ES-I3 (cell line): ENCODE results near the gene CHD5.
A peak's percentile ranks its signal among the peaks of the same experiment; 100 is the strongest.

ENCODE experiments used
- H3K36me3 ChIP-seq: 2 replicates; pipeline ENCODE4 v1.6.1; 2013; ENCODE audit warnings: mild to moderate bottlenecking, low read length, control low read depth, moderate library complexity; ENCODE audit not compliant: insufficient read depth
- H3K4me1 ChIP-seq: 2 replicates; pipeline ENCODE4 v1.6.1; 2013; ENCODE audit warnings: mild to moderate bottlenecking, control low read depth, low read length; ENCODE audit not compliant: insufficient read depth
- H3K9ac ChIP-seq: 2 replicates; pipeline ENCODE4 v1.6.1; 2013; ENCODE audit warnings: low read depth, mild to moderate bottlenecking, low read length, moderate library complexity
- H3K9me3 ChIP-seq: 2 replicates; pipeline ENCODE4 v1.6.1; 2013; ENCODE audit warnings: mild to moderate bottlenecking, low read length, moderate library complexity; ENCODE audit not compliant: control insufficient read depth, insufficient read depth

The CHD5 gene

GRCh38 chr1:6185635-6186382 lies 5.7 kb upstream of the CHD5 start:
- H3K9ac ChIP-seq = no peak overlapping the region
- H3K9me3 ChIP-seq = no peaks in the 10 kb centered on the region
- peaks cover 16% of the 10 kb centered on the region for H3K36me3 ChIP-seq
- H3K4me1 ChIP-seq = peaks cover 10% of the 10 kb centered on the region

GRCh38 chr1:6185151-6185550 lies 5.0 kb upstream of the CHD5 start:
- Histone ChIP-seq H3K36me3 (peaks cover 10% of the 10 kb centered on the region), H3K9ac (no peak overlapping the region), H3K4me1 (peaks cover 10% of the 10 kb centered on the region), H3K9me3 (no peaks in the 10 kb centered on the region)

- Histone ChIP-seq H3K9ac (no peak overlapping the region), H3K4me1 (peaks cover 10% of the 10 kb centered on the region), H3K36me3 (peaks cover 4% of the 10 kb centered on the region; the same call in 1 of the 2 replicates), H3K9me3 (no peaks in the 10 kb centered on the region)
These were observed 4.1 kb upstream of the CHD5 start for GRCh38 chr1:6184083-6184783.

- Histone ChIP-seq H3K9me3 (no peaks in the 10 kb centered on the region), H3K36me3 (no peaks in the 10 kb centered on the region), H3K9ac (no peak overlapping the region), H3K4me1 (peaks cover 10% of the 10 kb centered on the region)
These were observed 3.4 kb upstream of the CHD5 start for GRCh38 chr1:6183520-6183989.

- peaks cover 10% of the 10 kb centered on the region for H3K4me1 ChIP-seq
- H3K9ac ChIP-seq = peak overlapping the region; percentile 40; the same call in 1 of the 2 replicates
- no peaks in the 10 kb centered on the region for H3K9me3 ChIP-seq
- no peaks in the 10 kb centered on the region for H3K36me3 ChIP-seq
These were observed 1.2 kb upstream of the CHD5 start for GRCh38 chr1:6181347-6181770.

- Histone ChIP-seq H3K9me3 (no peaks in the 10 kb centered on the region), H3K4me1 (peaks cover 8% of the 10 kb centered on the region), H3K36me3 (no peaks in the 10 kb centered on the region), H3K9ac (peak overlapping the region; percentile 40; the same call in 1 of the 2 replicates)
These were observed 688 bp upstream of the CHD5 start for GRCh38 chr1:6180707-6181311.

GRCh38 chr1:6179564-6180175 lies 451 bp downstream of the CHD5 start:
- H3K36me3 ChIP-seq = no peaks in the 10 kb centered on the region
- no peaks in the 10 kb centered on the region for H3K9me3 ChIP-seq
- H3K9ac ChIP-seq = peak overlapping the region; percentile 36; the same call in 1 of the 2 replicates
- H3K4me1 ChIP-seq = no peaks in the 10 kb centered on the region; the same call in 1 of the 2 replicates

GRCh38 chr1:6178751-6179563 lies 1.2 kb downstream of the CHD5 start:
- peak overlapping the region; percentile 36; the same call in 1 of the 2 replicates for H3K9ac ChIP-seq
- no peaks in the 10 kb centered on the region for H3K9me3 ChIP-seq

GRCh38 chr1:6177681-6178380 lies 2.3 kb downstream of the CHD5 start:
- Histone ChIP-seq H3K4me1 (no peaks in the 10 kb centered on the region; the same call in 1 of the 2 replicates), H3K36me3 (no peaks in the 10 kb centered on the region), H3K9me3 (no peaks in the 10 kb centered on the region), H3K9ac (no peak overlapping the region)

More at GRCh38 chr1:6178751-6179563, 1.2 kb downstream of the CHD5 start:
- Histone ChIP-seq H3K4me1 (no peaks in the 10 kb centered on the region; the same call in 1 of the 2 replicates), H3K36me3 (no peaks in the 10 kb centered on the region)

GRCh38 chr1:6176779-6177178 lies 3.3 kb downstream of the CHD5 start:
- Histone ChIP-seq H3K9ac (no peak overlapping the region), H3K4me1 (no peaks in the 10 kb centered on the region; the same call in 1 of the 2 replicates), H3K36me3 (no peaks in the 10 kb centered on the region), H3K9me3 (no peaks in the 10 kb centered on the region)

- Histone ChIP-seq H3K9me3 (no peaks in the 10 kb centered on the region), H3K36me3 (no peaks in the 10 kb centered on the region), H3K4me1 (no peaks in the 10 kb centered on the region), H3K9ac (no peak overlapping the region)
These were observed 4.7 kb downstream of the CHD5 start for GRCh38 chr1:6175411-6175828.

GRCh38 chr1:6174621-6175410 lies 5.3 kb downstream of the CHD5 start:
- Histone ChIP-seq H3K9me3 (no peaks in the 10 kb centered on the region), H3K36me3 (no peaks in the 10 kb centered on the region), H3K9ac (no peak overlapping the region), H3K4me1 (no peaks in the 10 kb centered on the region)
